Psoas muscle (tissue), 8 donors: ENCODE results near the gene KCNAB1. TPM values are rescaled to one million over a fixed set of nuclear protein-coding genes. Genes with fewer than 3 reads are reported as not detected.

Experiments used
- ATAC-seq, 4 donors: fragments of 200-7000 bp; cut with Tn5 transposase; one replicate each; pipeline ENCODE4 v1.9.1; 2020; ENCODE audit warnings: moderate library complexity in 3 of 4, mild to moderate bottlenecking in 2 of 4
- DNase-seq, 2 donors: peaks; one replicate each; pipeline ENCODE4 v3.0.0-alpha.2; 2020
- H3K27ac ChIP-seq: fragments of 200-600 bp; one replicate; pipeline ENCODE4 v1.8.0; 2022
- H3K27me3 ChIP-seq, 3 donors: fragments of 200-600 bp in 1 of 3; one replicate each; pipeline versions ENCODE4 v1.6.1 to v1.8.0; 2013 to 2022; ENCODE audit warnings: low read length in 2 of 3, mild to moderate bottlenecking in 2 of 3, moderate library complexity in 1 of 3; ENCODE audit not compliant: insufficient read depth in 3 of 3
- H3K36me3 ChIP-seq, 2 donors: fragments of 200-600 bp in 1 of 2; one replicate each; pipeline versions ENCODE4 v1.6.1 to v1.8.0; 2013 to 2022; ENCODE audit warnings: low read depth in 1 of 2, mild to moderate bottlenecking in 1 of 2, moderate library complexity in 1 of 2; ENCODE audit not compliant: insufficient read depth in 1 of 2
- H3K4me1 ChIP-seq: fragments of 200-600 bp; one replicate; pipeline ENCODE4 v1.8.0; 2022
- H3K4me3 ChIP-seq: fragments of 200-600 bp; one replicate; pipeline ENCODE4 v1.8.0; 2022; ENCODE audit warnings: mild to moderate bottlenecking
- H3K9me3 ChIP-seq: fragments of 200-600 bp; one replicate; pipeline ENCODE4 v1.8.0; 2022
- WGBS, 3 donors: extraction: QIAGEN DNeasy Blood & Tissue Kit; methylation state at CpG; one replicate each; pipeline versions ENCODE4 v1.1.6 to v1.1.7; 2013; 5-methylcytosine and 5-hydroxymethylcytosine counted together
- intact Hi-C, 2 donors: fragments of 100-400 bp; cut with DNase I; formaldehyde crosslinking; loops; one replicate each; pipeline versions ENCODE4 v1.11.0 to v1.14.2; 2022
- polyA plus RNA-seq, 3 donors: library from polyadenylated mRNA; stranded (reverse); fragments of 200-250 nt; gene quantifications; one replicate each; pipeline ENCODE4 v1.2.3, GENCODE V29; 2013
- total RNA-seq, 4 donors: library from RNA; stranded (reverse); fragmentation: NEBNext Ultra II Directional in 2 of 4; extraction: Animal tissue kit (Norgen Biotek cat#: 25700) in 2 of 4; gene quantifications; one replicate each; pipeline versions ENCODE4 v1.2.1 to v1.2.4, GENCODE V29; 2021 to 2023
- TF ChIP-seq, protein P1 (sequence below): fragments of 200-600 bp; IDR thresholded peaks from one replicate; pipeline ENCODE4 v1.8.0; 2022; ENCODE audit warnings: antibody characterized with exemption
- donor health status: healthy with polysubstance abuse.
- donor health status: DM: no; HTN: no; CAD: no; lungs with moderate emphysema.
- donor health status: Bipolar disorder and iron deficiency.
- donor health status: healthy.
- donor health status: DM: yes; HTN: yes; CAD: no.
- donor health status: DM: no; HTN: no; CAD: no.
- donor health status: DM: no; HTN: no; CAD: no.
- donor health status: DM: yes; HTN: yes; CAD: no.

The KCNAB1 gene
- total and polyA plus RNA-seq, 7 donors = 0.66 to 3.1 (median 0.91) TPM

DNA sequence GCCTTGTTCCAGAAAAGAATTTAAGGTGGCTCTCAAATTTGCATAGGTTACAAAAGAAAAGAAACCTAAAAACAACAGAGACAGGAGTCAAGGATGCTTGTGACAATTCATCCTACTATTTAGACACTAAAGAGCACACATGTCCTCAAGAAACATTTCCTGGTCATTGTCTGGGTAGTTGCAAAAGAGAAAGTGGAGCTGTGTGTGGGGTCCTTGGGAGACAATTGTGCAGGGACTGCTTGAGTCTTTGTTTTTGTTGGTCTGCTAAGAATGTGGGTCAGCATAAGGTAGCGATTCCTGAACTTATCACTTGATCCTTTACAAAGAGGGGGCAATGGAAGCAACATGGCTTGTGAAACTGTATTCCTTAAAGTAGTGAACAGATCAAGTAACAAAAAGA lies 185.3 kb downstream of the KCNAB1 start:
- Histone ChIP-seq H3K4me1 (no peaks in the 10 kb centered on the region), H3K9me3 (no peaks in the 10 kb centered on the region), H3K36me3 (no peaks in the 10 kb centered on the region), H3K27me3 (no peaks in the 10 kb centered on the region), H3K4me3 (no peak overlapping the region), H3K27ac (no peak overlapping the region)
- DNase-seq = no peak
- ATAC-seq = no peak
- WGBS, 3 donors = 86 to 95% (median 93%) methylated on average over 1 of the region's 1 CpG
- TF ChIP-seq, protein P1, sequence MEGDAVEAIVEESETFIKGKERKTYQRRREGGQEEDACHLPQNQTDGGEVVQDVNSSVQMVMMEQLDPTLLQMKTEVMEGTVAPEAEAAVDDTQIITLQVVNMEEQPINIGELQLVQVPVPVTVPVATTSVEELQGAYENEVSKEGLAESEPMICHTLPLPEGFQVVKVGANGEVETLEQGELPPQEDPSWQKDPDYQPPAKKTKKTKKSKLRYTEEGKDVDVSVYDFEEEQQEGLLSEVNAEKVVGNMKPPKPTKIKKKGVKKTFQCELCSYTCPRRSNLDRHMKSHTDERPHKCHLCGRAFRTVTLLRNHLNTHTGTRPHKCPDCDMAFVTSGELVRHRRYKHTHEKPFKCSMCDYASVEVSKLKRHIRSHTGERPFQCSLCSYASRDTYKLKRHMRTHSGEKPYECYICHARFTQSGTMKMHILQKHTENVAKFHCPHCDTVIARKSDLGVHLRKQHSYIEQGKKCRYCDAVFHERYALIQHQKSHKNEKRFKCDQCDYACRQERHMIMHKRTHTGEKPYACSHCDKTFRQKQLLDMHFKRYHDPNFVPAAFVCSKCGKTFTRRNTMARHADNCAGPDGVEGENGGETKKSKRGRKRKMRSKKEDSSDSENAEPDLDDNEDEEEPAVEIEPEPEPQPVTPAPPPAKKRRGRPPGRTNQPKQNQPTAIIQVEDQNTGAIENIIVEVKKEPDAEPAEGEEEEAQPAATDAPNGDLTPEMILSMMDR = no peak
- intact Hi-C loops = no loop called here

DNA sequence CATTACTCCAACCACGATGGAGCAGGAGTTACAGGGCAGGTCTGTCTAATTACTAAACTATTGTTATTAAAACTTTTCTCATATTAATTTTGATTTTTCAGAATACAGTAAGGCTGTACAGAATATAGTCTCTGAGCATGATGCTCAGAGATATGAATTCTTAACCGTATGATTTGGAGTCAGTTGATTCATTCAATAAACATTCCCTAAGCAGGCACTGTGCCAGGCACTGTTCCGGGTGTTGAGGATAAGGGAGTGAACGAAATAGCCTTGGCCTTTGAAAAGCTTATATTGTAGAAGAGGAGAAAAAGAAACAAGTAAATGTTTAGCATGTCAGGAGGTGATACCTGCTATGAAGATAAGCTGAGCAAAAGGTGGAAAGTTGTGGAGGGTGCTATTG lies 187.3 kb downstream of the KCNAB1 start:
- Histone ChIP-seq H3K27ac (no peak overlapping the region), H3K9me3 (no peaks in the 10 kb centered on the region), H3K36me3 (no peaks in the 10 kb centered on the region), H3K27me3 (no peaks in the 10 kb centered on the region), H3K4me3 (no peak overlapping the region), H3K4me1 (no peaks in the 10 kb centered on the region)
- intact Hi-C loops = no loop called here
- TF ChIP-seq, protein P1 = no peak
- WGBS, 3 donors = 20 to 30% (median 22%) methylated on average over 4 of the region's 4 CpGs
- DNase-seq = peak; percentile 58 to 64
- ATAC-seq = no peak

DNA sequence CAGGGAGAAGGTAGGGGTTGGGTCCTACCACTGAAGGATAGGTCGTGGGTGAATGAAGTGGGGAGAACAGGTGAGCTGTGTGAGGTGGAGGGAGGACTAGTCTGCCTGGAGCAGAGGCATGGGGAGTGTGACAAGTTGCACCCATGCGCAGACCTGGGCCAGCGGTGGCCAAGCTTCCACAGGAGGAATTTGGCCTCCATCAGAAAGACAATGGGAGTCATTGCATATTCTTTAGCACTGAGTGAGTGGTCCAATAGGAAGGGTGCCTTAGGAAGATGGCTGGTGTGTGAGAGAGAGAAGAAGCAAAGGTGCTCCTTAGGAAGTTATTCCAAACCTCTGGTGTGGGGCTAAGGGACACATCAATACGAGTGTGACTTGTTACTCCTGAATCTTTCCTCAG lies 191.1 kb downstream of the KCNAB1 start:
- intact Hi-C loops = no loop called here
- Histone ChIP-seq H3K4me1 (no peaks in the 10 kb centered on the region), H3K36me3 (no peaks in the 10 kb centered on the region), H3K27ac (no peak overlapping the region), H3K9me3 (no peaks in the 10 kb centered on the region), H3K4me3 (no peak overlapping the region), H3K27me3 (no peaks in the 10 kb centered on the region)
- DNase-seq (no peak), ATAC-seq (no peak)
- 92 to 97% (median 96%) methylated on average over 4 of the region's 4 CpGs for WGBS, 3 donors
- TF ChIP-seq, protein P1 = no peak

DNA sequence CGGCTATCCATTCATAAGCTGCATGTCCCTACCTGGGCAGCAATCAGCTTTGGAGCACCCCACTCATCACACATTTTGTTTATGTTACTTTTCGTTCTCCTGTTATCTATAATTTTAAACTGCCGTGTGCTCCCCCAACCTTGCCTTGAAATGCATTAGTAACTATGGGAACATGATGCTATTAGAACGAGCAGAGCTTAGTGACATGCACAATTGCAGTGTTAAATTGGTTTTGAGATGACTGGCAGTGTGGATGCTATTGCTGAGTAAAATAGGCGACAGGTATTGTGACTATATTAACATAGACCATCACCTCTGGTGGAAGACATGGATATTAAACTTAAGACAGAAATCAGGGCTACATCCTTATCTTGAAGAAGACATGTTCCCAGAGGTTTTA lies 191.6 kb downstream of the KCNAB1 start:
- no peaks in the 10 kb centered on the region for H3K27me3 ChIP-seq
- WGBS, 3 donors = 81 to 92% (median 88%) methylated on average over 5 of the region's 5 CpGs
- no peaks in the 10 kb centered on the region for H3K4me1 ChIP-seq
- ATAC-seq = no peak
- TF ChIP-seq, protein P1 = no peak
- DNase-seq = no peak
- intact Hi-C loops = no loop called here
- H3K36me3 ChIP-seq = no peaks in the 10 kb centered on the region
- no peak overlapping the region for H3K27ac ChIP-seq
- H3K9me3 ChIP-seq = no peaks in the 10 kb centered on the region
- H3K4me3 ChIP-seq = no peak overlapping the region

DNA sequence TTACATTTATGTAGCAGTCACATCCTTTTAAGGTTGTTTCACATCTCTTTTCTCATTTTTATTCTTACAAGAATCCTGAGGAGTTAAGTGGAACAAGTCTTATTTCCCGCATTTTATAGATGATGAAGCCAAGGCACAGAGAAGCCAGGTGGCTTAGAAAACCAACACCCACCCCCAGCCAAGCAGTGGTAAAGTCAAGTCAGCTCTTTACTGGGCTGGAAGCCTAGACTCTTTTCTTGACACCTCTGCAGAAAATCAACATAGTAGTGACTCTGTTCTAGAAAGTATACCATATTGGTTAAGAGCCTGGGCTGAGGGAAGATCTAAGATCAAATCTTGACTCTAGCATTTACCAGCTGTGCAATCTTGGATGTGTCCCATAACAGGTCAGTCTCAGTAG lies 195.7 kb downstream of the KCNAB1 start:
- Histone ChIP-seq H3K27ac (no peak overlapping the region), H3K27me3 (no peaks in the 10 kb centered on the region), H3K36me3 (no peaks in the 10 kb centered on the region), H3K4me3 (no peak overlapping the region), H3K9me3 (no peaks in the 10 kb centered on the region), H3K4me1 (no peaks in the 10 kb centered on the region)
- intact Hi-C loops = no loop called here
- no peak for ATAC-seq
- no peak for DNase-seq
- TF ChIP-seq, protein P1 = no peak
- 79 to 86% (median 79%) methylated on average over 1 of the region's 1 CpG for WGBS, 3 donors
